ENCODE data around the gene LITAFD. TPM values are rescaled to one million over a fixed set of nuclear protein-coding genes. Genes with fewer than 3 reads are reported as not detected.
"Not testable (repeated sequence)": the region's sequence is repeated elsewhere in the genome, so short reads cannot be mapped to it uniquely, and the experiment has no call there.

The LITAFD gene
- total RNA-seq, 1 donor = not detected

DNA sequence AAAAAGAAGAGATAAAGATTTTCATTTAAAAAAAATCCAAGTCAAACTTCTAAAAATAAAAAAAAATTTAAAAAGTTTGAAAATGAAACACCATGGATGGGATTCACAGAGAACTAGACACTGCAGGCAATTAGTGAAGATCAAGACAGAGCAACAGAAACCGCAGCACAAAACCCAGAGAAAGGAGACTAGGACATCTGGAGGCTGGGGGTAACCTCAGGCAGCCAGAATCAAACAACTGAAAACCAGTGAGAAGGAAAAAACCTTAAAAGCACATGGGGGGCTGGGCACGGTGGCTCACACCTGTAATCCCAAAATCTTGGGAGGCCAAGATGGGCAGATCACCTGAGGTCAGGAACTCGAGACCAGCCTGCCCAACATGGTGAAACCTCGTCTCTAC, 30.6 kb downstream of the LITAFD start:
- Histone ChIP-seq H3K27me3 (ENCODE audit: insufficient read depth, low read length) (no peaks in the 10 kb centered on the region), H3K4me3 (ENCODE audit: low read length) (no peak overlapping the region), H3K9me3 (ENCODE audit: low read depth, low read length) (no peaks in the 10 kb centered on the region), H3K4me1 (ENCODE audit: insufficient read depth, low read length) (peaks cover 9% of the 10 kb centered on the region)

DNA sequence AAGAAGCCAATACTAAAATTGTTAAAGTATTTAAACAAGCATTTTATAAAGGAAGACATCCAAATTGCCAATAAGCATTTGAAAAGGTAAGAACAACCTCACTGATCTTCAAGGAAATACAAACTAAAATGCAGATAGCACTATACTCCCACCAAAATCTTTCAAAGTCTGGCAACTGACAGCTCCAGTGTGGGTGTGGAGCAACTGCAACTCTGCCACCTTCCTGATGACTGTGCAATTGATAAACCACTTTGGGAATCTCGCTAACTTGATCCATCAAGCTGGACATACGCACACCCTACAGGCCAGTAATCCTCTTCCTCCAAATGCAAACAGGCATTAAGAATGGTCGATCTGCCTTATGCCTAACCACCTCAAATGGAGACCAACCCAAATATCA, 31.9 kb downstream of the LITAFD start:
- H3K27me3 ChIP-seq (ENCODE audit: insufficient read depth, low read length) = no peaks in the 10 kb centered on the region
- peaks cover 5% of the 10 kb centered on the region for H3K4me1 ChIP-seq (ENCODE audit: insufficient read depth, low read length)
- no peak overlapping the region for H3K4me3 ChIP-seq (ENCODE audit: low read length)
- no peaks in the 10 kb centered on the region for H3K9me3 ChIP-seq (ENCODE audit: low read depth, low read length)

GRCh38 chr16:8915722-8916301, 33.7 kb downstream of the LITAFD start:
- Histone ChIP-seq H3K27me3 (ENCODE audit: insufficient read depth, low read length) (no peaks in the 10 kb centered on the region), H3K9me3 (ENCODE audit: low read depth, low read length) (no peaks in the 10 kb centered on the region), H3K4me1 (ENCODE audit: insufficient read depth, low read length) (no peaks in the 10 kb centered on the region), H3K4me3 (ENCODE audit: low read length) (no peak overlapping the region)

GRCh38 chr16:8916541-8917225, 34.5 kb downstream of the LITAFD start:
- Histone ChIP-seq H3K4me1 (ENCODE audit: insufficient read depth, low read length) (no peaks in the 10 kb centered on the region), H3K9me3 (ENCODE audit: low read depth, low read length) (no peaks in the 10 kb centered on the region), H3K4me3 (ENCODE audit: low read length) (no peak overlapping the region), H3K27me3 (ENCODE audit: insufficient read depth, low read length) (no peaks in the 10 kb centered on the region)

DNA sequence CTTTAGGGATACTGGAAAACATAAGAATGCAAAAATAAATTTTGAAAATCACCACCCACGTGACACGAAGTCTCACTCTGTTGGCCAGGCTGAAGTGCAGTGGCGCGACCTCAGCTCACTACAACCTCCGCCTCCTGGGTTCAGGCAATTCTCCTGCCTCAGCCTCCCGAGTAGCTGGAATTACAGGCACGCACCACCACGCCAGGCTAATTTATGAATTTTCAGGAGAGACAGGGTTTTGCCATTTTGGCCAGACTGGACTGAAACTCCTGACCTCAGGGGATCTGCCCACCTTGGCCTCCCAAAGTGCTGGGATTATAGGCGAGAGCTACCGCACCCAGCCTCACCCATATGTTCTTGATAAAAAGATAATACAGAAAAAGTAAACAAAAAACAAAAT, 35.2 kb downstream of the LITAFD start:
- H3K27me3 ChIP-seq (ENCODE audit: insufficient read depth, low read length); H3K4me3 ChIP-seq (ENCODE audit: low read length); H3K9me3 ChIP-seq (ENCODE audit: low read depth, low read length); H3K4me1 ChIP-seq (ENCODE audit: insufficient read depth, low read length): not testable (repeated sequence)

DNA sequence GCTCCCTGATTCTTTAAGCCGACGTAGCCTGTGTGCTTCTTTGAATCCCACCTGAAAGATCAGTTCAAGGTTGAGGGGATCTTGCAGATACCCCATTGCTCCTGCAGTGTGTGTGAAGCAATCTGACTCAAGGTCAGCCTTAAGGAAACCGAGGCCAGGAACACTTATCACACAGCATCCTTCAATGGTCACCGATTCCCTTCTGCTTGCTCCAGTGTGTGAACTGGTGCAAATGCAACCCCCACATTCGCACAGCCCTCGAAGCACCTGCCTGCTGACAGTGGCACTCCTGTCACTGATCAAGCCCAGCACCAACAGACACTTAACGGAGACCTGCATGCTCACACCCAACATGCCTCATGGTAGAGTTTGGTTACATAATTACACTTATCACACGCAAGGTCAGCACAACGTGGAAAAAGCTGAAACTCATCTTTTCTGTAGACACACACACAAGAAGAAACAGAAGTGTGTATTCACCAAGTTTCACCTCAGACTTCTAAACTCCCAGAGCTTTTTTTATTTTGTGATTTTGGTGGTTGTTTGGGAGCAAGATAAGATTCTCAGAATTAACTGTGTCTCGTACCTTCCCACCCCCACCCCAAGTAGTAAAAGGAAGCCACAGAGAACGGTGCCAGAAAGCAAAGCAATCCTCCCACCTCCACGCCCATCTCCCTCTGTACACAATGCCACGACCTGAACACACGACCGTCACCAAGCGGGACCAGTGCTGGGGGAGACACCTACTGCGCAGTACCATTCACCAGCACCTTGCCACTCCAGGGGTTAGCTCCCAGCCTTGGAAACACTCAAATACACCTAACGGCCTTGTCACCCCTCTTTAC, 37.2 kb downstream of the LITAFD start:
- Histone ChIP-seq H3K27me3 (ENCODE audit: insufficient read depth, low read length) (no peaks in the 10 kb centered on the region), H3K4me3 (ENCODE audit: low read length) (no peak overlapping the region), H3K4me1 (ENCODE audit: insufficient read depth, low read length) (no peaks in the 10 kb centered on the region), H3K9me3 (ENCODE audit: low read depth, low read length) (no peaks in the 10 kb centered on the region)

DNA sequence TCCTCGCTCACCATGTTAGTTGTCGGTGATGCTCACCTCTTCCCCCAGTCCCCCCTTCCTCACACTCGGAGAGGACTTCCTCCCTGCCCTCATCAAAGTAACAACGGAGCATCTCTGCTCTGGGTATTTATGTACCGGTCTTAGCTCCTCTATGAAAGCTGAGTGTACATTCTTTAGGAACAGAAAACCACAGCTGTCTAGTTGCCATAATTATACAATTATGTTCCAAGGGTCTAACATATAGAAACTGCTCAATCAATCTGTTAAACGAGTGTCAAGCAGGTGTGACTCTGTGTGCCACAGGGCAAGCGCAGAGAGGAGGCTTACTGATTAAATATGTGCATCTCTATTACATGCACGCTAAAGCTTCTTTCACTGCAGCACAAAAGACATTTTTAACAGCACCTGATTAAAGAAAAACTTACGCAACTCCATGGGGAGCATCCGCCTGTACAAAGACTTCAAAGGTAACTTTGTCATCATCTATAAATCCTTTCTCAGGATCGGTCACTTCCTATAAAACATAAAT, 37.8 kb downstream of the LITAFD start:
- Histone ChIP-seq H3K9me3 (ENCODE audit: low read depth, low read length) (no peaks in the 10 kb centered on the region), H3K4me1 (ENCODE audit: insufficient read depth, low read length) (no peaks in the 10 kb centered on the region), H3K4me3 (ENCODE audit: low read length) (no peak overlapping the region), H3K27me3 (ENCODE audit: insufficient read depth, low read length) (no peaks in the 10 kb centered on the region)

DNA sequence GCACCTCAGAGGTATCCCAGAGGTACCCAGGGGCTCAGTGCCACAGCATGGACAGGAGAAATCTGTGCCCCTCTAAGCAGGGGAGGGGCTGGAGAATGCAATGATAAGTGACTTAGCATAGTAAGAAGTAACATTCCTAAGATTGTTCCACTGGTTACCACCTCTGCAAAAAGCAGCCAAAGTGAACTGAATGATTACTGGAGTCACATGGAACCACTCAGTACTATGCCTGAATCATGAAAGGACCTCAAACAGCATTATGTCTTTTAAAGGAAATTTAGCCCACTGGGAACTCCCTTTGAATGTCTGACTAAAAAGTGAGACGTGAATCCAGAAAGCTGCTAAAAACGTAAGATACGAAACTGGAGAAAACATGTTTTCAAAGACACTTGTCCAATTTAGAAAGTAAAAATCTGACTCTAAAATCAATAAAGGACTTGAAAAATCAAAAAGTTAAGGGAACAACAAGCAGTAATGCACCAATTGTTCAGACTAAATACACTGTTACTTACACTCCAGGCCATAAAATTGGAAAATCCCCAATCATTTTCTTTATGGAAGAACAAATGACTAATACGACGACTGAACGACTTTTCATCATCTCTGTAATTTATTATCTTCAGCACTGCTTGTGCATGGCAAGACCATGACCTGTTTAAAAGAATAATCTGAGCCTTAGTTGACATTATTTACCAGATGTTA, 38.6 kb downstream of the LITAFD start:
- no peaks in the 10 kb centered on the region for H3K4me1 ChIP-seq (ENCODE audit: insufficient read depth, low read length)
- H3K27me3 ChIP-seq (ENCODE audit: insufficient read depth, low read length) = no peaks in the 10 kb centered on the region
- no peak overlapping the region for H3K4me3 ChIP-seq (ENCODE audit: low read length)
- H3K9me3 ChIP-seq (ENCODE audit: low read depth, low read length) = no peaks in the 10 kb centered on the region

DNA sequence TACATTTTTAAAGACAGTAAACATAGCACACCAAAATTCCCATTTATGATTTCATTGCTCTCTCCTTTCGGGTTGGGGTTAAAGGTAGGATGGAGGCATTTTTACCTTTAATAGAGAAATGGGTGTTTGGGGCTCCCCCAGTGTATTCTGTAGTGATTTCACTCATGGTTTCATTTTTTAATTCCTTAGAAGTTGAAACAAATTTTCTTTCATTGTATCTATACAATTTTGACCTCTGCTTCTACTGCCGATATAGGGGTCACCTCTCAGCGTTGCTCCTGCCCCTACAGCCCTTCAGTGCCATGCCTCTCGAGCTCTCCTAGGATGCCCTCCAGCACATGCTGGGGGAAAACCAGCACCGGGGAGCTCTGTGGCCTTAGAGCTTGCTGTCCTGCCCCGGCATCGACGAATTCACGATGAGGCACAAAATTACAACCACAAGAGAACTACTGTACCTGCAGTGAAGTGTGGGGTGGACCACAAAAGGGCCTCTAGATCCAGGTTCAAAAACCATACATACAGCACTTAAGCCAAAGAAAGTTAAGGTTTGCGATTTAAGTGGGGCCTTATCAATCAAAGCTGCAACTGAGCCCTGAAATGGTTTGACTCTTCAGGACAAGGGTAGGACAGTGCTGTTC, 39.3 kb downstream of the LITAFD start:
- Histone ChIP-seq H3K27me3 (ENCODE audit: insufficient read depth, low read length) (no peaks in the 10 kb centered on the region), H3K4me1 (ENCODE audit: insufficient read depth, low read length) (no peaks in the 10 kb centered on the region), H3K4me3 (ENCODE audit: low read length) (no peak overlapping the region), H3K9me3 (ENCODE audit: low read depth, low read length) (no peaks in the 10 kb centered on the region)

GRCh38 chr16:8923199-8923598, 41.0 kb downstream of the LITAFD start:
- H3K27me3 ChIP-seq (ENCODE audit: insufficient read depth, low read length) = no peaks in the 10 kb centered on the region
- no peaks in the 10 kb centered on the region for H3K9me3 ChIP-seq (ENCODE audit: low read depth, low read length)
- H3K4me3 ChIP-seq (ENCODE audit: low read length) = no peak overlapping the region
- H3K4me1 ChIP-seq (ENCODE audit: insufficient read depth, low read length) = no peaks in the 10 kb centered on the region

DNA sequence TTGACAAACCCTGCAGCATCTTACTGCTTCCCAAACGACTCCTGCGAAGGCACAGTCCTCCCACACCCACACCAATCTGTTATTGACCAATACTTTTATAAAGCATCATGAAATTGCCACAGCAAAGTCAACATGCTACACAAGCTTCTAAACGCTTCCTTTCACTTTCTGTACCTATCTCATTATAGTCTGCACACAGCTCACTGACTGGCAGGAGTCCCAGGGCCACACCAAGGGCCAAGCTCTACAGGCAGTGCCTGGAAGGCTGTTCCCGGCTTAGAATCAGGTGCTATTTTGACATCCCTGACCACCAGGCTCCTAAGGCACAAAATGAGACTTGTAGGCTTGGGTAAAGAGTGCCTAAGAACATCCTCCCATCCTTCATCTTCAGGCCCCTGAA, 42.1 kb downstream of the LITAFD start:
- Histone ChIP-seq H3K27me3 (ENCODE audit: insufficient read depth, low read length) (no peaks in the 10 kb centered on the region), H3K4me3 (ENCODE audit: low read length) (no peak overlapping the region), H3K4me1 (ENCODE audit: insufficient read depth, low read length) (no peaks in the 10 kb centered on the region), H3K9me3 (ENCODE audit: low read depth, low read length) (no peaks in the 10 kb centered on the region)

DNA sequence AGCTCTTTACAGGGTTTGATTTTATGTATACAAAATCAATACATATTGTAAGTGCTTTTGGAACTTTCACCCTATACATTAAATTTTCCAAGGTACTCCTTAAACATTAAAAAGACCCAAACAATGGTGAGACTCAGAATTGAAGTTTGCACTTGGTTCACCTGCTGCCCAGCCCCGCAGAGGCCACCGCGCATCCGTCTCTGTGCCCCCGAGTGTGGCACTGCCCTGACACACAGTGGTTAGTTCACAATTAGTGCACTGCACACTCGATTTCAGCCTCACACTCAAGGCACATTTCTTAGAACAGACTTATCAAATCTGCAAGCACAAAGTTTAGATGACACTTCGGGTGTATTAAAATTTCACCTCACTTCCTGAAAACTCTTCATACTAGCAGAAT, 43.3 kb downstream of the LITAFD start:
- Histone ChIP-seq H3K4me3 (ENCODE audit: low read length) (no peak overlapping the region), H3K4me1 (ENCODE audit: insufficient read depth, low read length) (no peaks in the 10 kb centered on the region), H3K27me3 (ENCODE audit: insufficient read depth, low read length) (no peaks in the 10 kb centered on the region), H3K9me3 (ENCODE audit: low read depth, low read length) (no peaks in the 10 kb centered on the region)

GRCh38 chr16:8926827-8927226, 44.7 kb downstream of the LITAFD start:
- Histone ChIP-seq H3K4me3 (ENCODE audit: low read length) (no peak overlapping the region), H3K9me3 (ENCODE audit: low read depth, low read length) (no peaks in the 10 kb centered on the region), H3K4me1 (ENCODE audit: insufficient read depth, low read length) (peaks cover 2% of the 10 kb centered on the region), H3K27me3 (ENCODE audit: insufficient read depth, low read length) (no peaks in the 10 kb centered on the region)

DNA sequence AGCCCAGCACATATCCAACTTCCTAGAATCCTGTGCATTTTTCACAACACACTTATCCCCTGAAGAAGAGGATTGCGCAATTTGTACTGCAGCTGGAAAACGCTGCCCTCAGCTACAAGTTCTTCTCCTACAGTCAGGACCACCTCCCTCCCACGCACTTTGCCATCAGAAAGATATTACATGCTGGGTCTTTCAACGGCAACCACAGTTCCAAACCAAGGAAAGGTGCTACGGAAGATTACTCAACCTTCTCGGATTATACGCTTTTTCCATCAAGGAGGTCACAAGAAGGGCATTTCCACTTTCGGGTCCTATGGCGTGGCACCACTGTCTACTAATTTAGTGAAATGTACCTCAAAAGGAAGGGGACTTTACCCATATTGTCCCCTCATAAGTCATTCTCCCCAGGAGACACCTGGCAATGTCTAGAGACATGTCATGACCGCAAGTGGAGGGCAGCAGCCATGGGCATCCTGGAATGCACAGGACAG, 46.4 kb downstream of the LITAFD start:
- H3K27me3 ChIP-seq (ENCODE audit: insufficient read depth, low read length) = no peaks in the 10 kb centered on the region
- H3K4me3 ChIP-seq (ENCODE audit: low read length) = no peak overlapping the region
- H3K4me1 ChIP-seq (ENCODE audit: insufficient read depth, low read length) = peaks cover 8% of the 10 kb centered on the region
- H3K9me3 ChIP-seq (ENCODE audit: low read depth, low read length) = no peaks in the 10 kb centered on the region
